UCSD-AML1 (cell line): ENCODE results near the gene MAGEA12.
"Not testable (repeated sequence)": the region's sequence is repeated elsewhere in the genome, so short reads cannot be mapped to it uniquely, and the experiment has no call there.

ENCODE experiments used
- DNase-seq: peaks from one replicate; lab custom pipeline; 2025; ENCODE audit not compliant: unreplicated experiment; lab: John Stamatoyannopoulos, UW

MAGEA12 gene

GRCh38 chrX:152761582-152761981, 28.0 kb downstream of the MAGEA12 start:
- not testable (repeated sequence) for DNase-seq

DNA sequence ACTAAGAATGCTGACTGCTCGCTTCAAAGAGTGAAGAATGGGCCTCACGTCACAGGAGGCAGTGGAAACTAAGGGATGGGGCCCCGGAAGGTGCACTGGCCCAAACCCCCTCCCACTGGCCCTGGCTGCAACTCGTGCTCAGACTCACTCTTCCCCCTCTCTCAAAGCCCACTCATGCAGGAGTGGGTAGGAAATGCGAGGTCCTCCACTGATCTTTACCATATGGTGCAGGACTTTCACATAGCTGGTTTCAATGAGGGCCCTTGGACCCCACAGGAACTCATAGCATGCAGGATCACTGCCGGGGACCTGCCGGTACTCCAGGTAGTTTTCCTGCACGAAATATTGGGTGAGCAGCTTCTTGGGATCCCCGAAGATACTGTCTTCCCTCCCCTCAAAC, 33.0 kb downstream of the MAGEA12 start:
- DNase-seq, result not testable (repeated sequence)

DNA sequence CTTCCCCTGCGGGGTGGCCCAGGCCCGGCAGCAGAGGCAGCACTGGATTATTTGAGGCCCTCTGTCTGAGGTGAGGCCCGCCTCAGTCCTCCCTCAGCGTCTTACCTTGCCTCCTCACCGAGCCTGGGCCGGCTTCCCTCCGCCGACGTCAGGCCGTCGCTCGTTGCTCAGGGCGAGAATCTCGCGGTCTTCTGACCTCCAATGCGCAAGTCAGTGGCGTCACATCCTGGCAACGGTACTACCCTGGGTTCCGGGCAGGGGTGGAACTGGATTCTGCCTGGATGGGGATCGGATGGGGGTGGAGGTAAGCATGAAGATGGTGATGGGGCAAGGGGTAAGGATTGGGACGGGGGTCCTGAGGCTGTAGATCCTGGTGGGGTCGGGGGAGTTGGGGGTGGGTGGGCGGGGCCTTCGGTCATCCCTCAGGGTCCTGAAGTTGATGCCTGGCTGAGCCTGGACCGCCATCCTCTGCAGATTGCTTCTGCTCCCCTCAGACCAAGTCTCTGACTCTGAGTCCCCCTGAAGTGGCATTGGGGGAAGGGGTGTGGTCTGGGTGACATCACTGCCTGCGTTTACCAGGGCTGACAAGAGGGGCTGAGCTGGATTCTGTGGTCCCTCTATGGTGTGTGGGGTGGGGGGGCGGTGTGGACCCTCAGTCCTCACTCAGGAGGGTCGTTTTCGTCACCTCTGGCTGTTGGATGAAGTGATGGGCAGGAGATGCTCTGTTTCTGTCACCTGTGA, 36.2 kb downstream of the MAGEA12 start, which contains the start of gene MAGEA6:
MAGEA6 (minus strand) TSS at position 141 of the 741 bp plus-strand sequence. CDS start 2,039 bp downstream, outside the sequence.
- DNase-seq, result not testable (repeated sequence)

DNA sequence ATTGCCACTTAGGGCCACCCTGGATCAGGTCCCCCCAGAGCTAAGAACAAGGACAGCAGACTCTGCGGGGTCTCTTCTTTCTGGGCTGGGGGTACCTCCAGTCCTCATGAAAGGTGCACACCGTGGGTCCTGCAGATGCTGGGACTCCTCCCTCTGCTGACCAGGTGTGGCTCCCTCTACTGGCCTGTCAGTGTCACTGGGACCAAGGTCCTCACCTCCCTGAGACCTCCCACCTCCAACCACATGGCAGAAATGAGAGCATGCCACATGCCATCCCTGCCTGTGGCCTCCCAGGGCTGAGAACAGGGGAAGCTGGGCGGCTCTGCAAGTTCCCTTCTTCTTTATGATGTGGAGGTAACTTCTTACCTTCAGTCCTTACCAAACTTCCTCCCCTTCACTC, 53.5 kb downstream of the MAGEA12 start:
- DNase-seq, result not testable (repeated sequence)
